MM.1S (cell line): ENCODE measurements around the gene ZNF98.

Source experiments
- EZH2 ChIP-seq: fragments of 300-600 bp; sonication (generic); optimal IDR thresholded peaks from 2 replicates; pipeline ENCODE3; 2017; ENCODE audit warnings: low read depth, mild to moderate bottlenecking, antibody characterized with exemption, low read length, mixed read lengths
- TF ChIP-seq, protein P1 (sequence below): fragments of 300-600 bp; sonication (generic); IDR thresholded peaks from 2 replicates; pipeline ENCODE4 v1.5.1; 2016; ENCODE audit warnings: antibody characterized with exemption, low read length, mixed read lengths

DNA sequence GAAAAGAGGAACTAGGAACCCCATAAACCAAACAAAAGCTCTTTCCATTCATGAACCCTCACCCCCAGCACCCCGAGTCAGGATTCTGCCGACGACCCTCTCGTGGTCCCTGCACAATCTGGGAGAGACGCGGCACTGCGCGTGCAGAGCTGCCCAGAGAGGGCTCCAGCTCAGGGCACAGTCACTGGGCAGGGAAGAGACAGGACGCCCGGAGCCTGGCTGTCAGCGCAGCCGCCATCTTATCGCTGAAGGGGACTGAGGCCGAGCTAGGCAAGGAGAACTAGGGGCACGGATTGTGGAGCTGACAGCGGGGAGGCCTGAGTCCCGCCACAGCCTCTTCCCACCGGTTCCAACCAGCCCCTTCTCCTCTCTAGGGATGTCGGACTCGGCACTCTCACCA, 349 bp downstream of the ZNF98 start:
- TF ChIP-seq, protein P1, sequence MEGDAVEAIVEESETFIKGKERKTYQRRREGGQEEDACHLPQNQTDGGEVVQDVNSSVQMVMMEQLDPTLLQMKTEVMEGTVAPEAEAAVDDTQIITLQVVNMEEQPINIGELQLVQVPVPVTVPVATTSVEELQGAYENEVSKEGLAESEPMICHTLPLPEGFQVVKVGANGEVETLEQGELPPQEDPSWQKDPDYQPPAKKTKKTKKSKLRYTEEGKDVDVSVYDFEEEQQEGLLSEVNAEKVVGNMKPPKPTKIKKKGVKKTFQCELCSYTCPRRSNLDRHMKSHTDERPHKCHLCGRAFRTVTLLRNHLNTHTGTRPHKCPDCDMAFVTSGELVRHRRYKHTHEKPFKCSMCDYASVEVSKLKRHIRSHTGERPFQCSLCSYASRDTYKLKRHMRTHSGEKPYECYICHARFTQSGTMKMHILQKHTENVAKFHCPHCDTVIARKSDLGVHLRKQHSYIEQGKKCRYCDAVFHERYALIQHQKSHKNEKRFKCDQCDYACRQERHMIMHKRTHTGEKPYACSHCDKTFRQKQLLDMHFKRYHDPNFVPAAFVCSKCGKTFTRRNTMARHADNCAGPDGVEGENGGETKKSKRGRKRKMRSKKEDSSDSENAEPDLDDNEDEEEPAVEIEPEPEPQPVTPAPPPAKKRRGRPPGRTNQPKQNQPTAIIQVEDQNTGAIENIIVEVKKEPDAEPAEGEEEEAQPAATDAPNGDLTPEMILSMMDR: no peak
- TF ChIP-seq EZH2: no peak
